HG03521 (cell line): Measurements from ENCODE around the gene LTC4S.
"Not testable (repeated sequence)": the region's sequence is repeated elsewhere in the genome, so short reads cannot be mapped to it uniquely, and the experiment has no call there.

Experiments used
- ATAC-seq: cut with Tn5 transposase; IDR thresholded peaks from one replicate; pipeline ENCODE4 v1.9.1; 2021; ENCODE audit warnings: mild to moderate bottlenecking, moderate library complexity; ENCODE audit not compliant: unreplicated experiment

LTC4S gene, protein sequence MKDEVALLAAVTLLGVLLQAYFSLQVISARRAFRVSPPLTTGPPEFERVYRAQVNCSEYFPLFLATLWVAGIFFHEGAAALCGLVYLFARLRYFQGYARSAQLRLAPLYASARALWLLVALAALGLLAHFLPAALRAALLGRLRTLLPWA

DNA sequence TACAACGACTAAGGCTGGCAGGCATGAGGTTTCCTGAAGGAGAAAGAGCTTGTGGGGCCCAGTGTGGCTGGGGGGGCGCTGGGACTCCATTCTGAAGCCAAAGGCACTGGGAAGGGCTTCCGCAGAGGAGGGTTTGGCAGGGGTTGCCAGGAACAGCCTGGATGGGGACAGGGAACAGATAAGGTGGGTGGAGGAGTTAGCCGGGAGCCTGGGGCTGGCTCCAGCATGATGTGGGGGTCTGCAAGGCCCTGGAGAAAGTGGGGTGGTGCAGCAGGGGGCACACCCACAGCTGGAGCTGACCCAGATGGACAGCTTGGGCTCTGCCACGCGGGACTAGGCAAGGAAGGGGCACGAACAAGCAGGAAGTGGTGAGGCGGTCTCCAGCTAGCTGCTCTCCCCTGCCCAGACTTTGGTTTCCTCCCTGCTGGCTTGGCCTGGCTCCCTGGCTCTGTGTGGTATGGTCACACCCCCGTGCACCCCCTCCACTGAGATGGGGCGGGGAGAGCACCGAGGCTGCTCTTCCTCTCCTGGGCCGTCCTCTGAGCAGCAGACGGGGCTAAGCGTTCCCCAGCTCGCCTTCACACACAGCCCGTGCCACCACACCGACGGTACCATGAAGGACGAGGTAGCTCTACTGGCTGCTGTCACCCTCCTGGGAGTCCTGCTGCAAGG, at the start of gene LTC4S:
Gene LTC4S (plus strand): TSS at position 519 of the 672 bp plus-strand sequence. CDS start 95 bp downstream, at position 614.
- no peak for ATAC-seq

DNA sequence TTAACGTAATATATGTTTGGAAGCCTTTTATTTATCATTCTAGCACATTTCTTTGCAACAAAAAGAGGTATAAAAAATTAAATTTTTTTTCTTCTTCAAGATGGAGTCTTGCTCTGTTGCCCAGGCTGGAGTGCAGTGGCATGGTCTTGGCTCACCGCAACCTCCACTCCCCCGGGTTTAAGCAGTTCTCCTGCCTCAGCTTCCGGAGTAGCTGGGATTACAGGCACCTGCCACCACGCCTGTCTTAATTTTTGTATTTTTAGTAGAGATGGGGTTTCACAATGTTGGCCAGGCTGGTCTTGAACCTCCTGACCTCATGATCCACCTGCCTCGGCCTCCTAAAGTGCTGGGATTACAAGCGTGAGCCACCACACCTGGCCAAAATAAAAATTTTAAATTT, 49.7 kb upstream of the LTC4S start:
- ATAC-seq: not testable (repeated sequence)

DNA sequence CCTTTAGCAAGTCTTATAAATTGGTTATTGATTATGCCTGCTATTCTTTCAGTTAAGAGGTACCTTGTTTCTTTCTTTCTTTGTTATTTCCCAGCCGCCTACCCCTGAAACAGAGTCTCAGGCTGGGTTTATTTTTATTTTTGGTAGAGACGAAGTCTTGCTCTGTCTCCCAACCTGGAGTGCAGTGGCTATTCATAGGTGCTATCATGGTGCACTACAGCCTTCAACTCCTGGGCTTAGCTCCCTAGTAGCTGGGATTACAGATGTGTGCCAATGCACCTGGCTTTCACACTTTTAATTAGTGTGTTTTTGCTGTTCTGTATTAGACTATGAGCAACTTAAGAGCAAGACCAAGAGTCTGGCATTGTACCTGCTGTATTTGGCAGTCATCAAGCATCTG, 46.9 kb upstream of the LTC4S start:
- ATAC-seq: no peak

DNA sequence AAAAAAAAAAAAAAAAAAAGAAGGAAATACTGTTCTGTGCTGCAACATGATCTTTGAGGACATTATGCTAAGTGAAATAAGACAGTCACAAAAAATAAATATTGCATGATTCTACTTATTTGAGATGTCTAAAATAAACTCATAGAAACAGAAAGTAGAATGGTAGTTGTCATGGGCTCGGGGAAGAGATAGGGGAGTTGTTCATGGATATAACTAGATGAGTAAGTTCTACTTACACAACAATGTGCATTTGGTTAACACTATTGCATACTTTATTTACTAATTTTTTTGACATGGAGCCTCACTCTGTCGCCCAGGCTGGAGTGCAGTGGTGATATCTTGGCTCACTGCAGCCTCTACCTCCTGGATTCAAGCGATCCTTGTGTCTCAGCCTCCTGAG, 46.0 kb upstream of the LTC4S start:
- ATAC-seq: no peak

DNA sequence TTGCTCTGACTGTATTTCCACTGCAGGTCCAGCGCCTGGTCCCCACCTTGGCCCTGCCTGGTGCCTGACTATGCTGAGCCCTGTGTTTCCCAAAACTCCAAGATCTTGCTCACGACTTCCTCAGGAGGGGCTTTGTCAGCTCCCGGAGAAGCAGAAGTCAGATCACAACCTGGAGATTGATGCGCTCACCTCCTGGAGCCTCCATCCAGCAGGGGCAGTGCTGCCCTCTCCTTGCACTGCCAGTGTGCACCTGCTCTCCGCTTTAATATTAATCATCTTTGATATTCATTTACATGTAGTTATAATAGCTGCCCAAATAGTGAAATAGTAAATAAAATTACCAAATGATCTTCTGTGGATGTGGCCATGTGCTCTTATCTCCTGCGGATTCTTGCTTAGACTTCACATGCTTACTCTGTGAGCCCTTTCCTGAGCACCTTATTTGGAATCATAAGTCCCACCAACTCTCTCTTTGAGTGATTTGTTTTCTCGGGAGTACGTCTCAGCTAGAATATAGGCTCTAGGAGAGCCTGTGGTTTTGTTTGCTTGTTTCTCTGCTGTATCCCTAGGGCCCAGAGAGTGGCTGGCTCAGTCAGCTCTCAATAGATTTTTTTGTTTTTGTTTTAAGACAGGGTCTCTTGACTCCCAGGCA, 43.8 kb upstream of the LTC4S start:
- ATAC-seq: no peak

DNA sequence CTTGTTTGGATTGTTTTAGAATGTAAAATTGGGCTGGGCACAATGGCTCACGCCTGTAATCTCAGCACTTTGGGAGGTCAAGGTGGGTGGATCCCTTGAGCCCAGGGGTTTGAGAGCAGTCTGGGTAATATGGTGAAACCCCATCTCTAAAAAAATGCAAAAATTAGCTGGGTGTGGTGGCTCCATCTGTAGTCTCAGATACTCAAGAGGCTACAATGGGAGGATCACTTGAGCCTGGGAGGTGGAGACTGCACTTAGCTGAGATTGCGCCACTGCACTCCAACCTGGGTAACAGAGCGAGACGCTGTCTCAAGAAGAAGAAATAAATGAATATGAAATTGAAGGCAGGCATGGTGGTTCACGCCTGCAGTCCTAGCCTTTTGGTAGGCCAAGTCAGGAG, 39.8 kb upstream of the LTC4S start:
- no peak for ATAC-seq

DNA sequence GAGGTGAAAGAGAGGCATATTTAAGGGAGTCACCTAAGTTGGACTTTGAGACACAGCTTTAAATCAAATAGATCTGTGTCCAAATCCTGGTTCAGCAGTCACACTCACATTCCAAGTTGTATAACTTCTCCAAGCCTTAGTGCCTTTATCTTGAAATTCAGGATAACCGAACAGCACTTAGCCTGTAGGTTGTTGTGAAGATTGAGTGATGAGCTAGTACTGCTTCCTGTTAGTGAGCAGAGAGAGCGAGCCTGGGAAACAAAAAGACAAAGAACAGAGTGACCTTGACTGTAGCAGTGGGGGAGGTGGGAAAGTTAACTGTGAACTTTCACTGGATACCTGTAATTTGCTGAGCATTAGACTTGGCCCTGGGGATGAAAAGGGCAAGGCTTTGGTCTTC, 38.8 kb upstream of the LTC4S start:
- ATAC-seq: no peak

DNA sequence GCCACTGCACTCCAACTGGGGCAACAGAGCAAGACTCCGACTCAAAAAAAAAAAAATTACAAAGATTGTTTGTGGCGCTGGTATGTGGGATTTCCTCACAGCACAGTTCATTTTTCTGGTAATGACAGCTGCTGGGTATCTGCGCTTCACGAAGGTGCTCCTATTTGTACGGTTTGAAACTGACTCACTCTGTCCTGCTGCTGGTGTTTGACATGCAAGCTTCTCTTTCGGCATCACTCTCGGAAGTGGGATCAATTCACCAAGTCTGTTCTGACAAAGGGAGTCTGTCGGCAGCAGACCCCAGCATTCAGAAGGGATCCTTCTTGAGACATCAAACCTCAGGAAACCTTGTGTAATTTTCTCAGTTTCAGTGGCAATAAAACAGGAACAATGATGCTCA, 34.8 kb upstream of the LTC4S start:
- ATAC-seq: no peak

DNA sequence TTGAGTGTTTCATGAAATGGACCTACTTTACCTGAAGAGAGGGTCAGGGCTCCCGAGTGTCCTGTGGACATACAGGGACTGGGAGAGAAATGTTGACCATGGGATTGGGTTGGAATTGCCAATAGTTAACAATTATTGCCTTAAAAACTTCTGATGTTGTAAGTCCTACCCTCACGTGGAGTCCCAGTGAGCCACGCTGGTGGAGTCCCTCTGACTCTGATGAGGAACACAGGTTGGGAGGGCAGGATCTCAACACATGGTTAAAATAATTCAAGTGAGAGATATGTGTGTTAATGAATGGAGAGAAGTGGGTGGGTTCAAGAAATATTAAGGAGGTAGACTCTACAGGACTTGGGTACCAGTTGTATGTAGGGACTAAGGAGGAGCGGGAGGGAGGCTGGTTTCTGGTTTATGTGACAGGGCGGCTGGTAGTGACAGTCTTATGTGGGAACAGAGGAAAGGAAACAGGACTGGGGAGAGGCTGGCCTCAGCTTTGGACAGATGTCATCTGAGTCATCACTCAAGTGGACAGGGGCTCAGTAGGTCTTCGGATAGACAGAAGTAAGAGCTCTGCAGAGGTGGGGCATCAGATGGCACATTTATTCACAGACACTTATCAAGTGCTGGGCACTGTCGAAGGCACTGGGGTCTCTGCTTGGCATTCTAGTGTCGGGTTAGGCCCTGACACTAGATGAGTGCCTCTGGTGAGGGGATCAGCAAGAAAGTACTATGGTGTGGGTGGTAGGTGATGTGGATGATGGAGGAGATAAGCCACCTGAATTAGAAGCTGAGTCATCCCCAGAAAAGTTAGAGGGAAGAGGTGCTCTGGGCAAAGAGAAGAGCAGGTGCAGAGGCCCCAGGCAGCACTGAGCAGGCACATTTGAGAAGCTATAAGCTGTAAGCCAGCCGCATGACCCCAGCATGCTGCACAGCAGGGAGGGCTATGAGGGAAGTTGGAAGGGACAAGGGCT, 33.9 kb upstream of the LTC4S start:
- ATAC-seq: no peak

DNA sequence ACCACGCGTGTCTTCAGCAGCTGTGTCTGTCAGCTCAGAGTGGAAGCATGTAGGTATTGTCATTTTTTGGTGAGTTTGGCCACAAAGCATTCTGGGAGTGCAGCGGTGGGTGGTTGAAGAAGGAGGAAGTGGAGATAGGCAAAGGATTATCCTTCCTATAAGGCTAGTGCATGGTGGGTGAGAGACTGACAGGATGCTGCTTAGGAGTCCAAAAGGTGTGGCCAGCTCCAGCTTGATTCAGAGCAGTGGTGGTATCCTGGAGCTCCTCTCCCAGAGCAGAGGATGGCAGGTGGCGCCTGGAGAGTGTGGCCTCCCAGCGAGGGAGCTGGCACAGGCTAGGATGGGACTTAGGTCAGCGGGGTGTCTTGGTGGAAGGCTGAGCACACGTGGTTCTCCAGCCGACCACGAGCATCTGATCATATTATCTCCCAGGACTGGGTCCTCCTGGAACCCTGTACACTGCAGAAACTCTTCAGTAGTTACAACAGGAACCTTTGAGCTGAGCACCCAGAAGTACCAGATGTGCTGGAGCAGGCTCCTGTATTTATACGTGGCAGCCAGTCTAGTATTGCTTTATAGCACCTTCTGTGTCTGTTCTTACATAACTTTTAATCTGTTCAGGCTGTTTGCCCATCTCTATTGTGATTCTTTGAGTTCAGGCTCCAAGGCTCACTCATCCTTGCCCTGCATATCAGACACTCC, 31.6 kb upstream of the LTC4S start:
- ATAC-seq: no peak

DNA sequence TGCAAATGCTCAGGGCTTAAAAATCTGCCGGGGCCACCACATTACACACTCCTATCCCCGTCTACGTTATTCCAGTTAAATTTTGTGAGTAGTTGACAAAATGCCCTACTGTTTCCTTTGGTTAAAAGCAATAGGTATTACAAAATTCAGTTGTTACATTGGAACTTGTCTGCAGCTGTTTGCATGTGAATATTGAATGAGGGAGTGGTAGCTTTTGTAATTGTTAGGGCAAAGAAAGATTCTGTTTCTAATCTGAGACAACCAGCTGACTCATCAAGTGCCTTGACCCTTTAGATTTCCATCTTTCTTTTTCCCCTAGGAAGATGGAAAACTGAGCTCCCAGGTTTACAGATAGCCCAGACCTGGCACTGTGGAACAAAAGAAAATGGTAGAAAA, 31.0 kb upstream of the LTC4S start:
- no peak for ATAC-seq

DNA sequence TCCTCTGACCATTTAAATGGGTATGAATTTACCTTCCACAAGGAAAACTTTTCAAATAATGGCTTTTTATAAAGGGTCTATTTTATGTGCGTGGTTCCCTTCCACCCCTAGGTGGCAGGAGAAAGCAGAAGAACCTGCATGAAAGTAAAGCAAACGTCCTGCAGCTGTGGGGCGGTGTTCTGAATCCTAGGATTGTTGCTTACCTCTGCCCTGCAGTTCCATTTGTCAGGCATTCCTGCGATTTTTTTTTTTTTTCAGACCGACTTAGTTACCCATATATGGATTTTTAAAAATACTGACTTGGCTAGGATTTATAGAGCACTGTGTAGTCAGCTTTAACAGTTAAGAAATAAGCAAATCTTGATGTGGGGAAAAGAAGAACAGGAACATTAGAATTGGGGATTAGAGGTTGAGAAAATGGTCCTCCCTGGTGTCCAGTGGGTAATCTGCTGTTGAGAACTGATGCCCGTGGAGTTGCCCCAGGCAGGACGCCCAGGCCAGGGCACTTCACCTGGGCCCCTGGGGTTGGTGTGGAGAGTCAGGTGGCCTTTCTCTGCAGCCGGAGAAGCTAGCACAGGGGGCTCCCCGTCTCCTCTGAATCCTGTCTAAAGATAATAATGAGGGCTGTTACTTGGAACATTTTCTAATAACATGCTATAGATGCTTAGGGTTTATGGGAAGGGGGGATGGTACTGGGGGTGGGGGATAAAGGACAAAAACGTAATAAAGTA, 30.4 kb upstream of the LTC4S start:
- no peak for ATAC-seq

DNA sequence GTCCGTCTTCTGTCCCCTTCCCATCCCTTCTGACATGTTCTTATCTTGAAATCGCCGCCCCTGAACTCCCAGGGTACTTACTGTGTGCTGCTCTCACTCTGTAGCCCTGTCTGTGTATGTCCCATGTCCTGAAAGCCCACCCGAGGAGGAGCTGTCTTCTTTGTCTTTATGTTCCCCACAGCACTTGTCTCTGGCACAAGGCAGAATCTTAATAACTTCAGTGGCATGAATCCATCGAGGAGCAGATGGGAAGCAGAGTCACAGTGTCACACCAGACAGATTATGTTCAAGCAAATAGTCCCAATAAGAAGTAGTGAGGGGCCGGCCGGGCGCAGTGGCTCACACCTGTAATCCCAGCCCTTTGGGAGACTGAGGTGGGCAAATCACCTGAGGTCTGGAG, 29.7 kb upstream of the LTC4S start:
- ATAC-seq: no peak

DNA sequence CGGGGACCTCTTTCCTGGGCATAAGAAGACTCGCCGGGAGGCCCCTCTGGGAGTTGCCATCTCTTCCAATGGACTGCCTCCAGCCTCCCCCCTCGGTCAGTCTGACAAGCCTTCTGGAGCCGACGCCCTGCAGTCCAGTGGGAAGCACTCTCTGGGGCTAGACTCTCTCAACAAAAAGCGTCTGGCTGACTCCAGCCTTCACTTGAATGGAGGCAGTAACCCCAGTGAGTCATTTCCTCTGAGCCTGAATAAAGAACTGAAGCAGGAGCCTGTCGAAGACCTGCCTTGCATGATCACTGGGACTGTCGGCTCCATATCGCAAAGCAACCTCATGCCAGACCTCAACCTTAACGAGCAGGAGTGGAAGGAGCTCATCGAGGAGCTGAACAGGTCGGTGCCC, 28.4 kb upstream of the LTC4S start:
- no peak for ATAC-seq

DNA sequence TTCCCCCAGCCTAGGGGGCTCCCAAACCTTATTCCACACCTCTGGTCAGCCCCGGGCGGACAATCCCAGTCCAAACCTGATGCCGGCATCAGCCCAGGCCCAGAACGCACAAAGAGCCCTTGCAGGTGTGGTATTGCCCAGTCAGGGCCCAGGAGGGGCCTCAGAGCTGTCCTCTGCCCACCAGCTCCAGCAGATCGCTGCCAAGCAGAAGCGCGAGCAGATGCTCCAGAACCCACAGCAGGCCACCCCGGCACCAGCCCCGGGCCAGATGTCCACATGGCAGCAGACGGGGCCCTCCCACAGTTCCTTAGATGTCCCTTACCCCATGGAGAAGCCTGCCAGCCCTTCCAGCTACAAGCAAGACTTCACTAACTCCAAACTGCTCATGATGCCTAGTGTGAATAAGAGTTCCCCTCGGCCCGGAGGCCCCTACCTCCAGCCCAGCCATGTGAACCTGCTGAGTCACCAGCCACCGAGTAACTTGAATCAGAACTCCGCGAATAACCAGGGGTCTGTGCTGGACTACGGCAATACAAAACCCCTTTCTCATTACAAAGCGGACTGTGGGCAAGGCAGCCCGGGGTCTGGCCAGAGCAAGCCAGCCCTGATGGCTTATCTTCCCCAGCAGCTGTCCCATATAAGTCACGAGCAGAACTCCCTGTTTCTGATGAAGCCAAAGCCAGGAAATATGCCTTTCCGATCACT, 27.6 kb upstream of the LTC4S start:
- no peak for ATAC-seq

DNA sequence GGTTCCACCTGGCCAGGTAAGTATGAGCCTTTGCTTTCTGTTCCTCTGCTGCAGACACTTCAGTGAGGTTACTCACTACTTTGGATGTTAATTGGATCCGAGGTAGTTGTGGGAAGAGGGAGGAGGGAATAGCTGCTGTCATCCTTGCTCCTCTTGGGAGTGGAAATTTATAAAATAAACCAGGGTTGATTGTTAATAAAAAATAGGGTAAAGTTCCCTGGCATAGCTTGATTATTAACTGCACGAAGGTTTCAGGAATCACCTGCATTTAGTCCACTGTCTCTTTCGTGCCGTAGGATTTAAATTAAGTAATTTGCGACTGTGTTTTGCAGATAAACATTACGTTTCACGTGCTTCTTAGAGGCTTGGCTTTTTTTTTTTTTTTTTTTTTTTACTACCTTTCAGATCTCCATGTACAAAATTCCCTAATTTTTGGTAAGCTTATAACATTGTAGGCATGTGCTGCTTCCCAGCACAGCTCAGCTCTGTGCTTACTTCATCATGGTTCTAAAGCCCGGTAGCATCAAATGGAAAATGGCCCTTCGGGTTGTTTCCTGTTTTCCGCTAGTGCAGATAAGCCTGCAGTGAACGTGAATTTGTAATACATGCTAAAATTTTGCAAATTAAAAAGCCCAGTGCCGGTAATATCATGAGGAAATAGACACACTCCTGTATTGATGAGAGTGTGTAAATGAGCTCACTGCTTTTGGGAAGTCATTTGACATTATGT, 26.9 kb upstream of the LTC4S start:
- no peak for ATAC-seq

DNA sequence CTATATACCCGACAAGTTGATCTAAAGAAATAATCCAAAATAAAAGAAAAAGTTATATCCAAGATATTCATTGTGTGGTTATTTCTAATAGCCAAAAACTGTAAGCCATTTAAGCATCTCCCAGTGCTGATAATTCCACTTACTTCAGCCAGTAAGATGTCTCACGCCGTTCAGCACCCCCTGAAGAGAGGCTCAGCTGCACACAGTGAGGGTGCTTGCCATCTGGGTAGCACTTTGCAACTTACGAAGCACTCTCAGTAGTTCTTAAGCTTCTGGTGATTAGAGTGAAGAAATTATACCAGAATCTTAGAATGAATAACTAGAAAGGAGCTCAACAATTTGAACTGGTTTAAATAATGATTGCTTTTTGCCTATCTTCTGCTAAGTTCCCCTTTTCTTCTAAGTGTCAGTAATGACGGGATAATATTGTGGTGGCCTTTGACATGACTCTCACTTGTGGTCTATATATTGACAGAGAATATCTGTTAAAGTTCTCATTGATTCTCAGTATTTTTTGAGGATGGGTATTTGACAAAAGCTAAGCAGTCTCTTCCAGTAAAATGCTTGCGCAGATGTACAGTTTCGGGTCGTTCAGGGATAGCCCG, 26.2 kb upstream of the LTC4S start:
- no peak for ATAC-seq

DNA sequence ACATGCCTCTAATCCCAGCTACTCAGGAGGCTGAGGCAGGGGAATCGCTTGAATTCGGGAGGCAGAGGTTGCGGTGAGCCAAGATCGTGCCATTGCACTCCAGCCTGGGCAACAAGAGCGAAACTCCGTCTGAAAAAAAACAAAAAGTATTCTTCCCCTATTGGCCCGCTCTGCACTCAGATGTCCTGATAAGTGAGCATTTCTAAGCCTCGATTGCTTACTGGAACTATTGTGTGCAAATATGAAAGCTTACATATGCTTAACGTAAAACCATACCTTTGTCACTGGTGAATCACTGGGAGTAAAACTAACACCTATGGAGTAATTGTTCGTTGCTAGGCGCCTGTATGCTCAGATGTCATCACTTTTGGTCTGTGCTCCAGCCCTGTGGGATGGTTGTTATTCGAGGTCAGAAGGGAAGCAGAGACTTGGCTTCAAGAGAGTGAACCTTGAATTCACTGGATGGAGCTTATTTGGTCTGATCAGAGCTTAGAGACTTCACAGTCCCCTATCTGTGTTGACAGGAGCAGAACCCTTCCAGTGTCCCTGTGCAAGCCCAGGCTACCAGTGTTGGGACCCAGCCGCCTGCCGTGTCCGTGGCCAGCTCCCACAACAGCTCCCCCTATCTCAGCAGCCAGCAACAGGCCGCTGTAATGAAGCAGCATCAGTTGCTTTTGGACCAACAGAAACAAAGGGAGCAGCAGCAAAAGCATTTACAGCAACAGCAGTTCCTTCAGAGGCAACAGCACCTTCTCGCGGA, 25.3 kb upstream of the LTC4S start:
- ATAC-seq: no peak
